GM12891 (cell line): ENCODE measurements around the gene MTA3.

Experiments used
- PAX5 ChIP-seq: IDR thresholded peaks from 2 replicates; pipeline ENCODE4 v1.6.1; 2011; ENCODE audit warnings: low read length, moderate library complexity, mild to moderate bottlenecking; ENCODE audit not compliant: insufficient read depth, severe bottlenecking
- POLR2A ChIP-seq: IDR thresholded peaks from 2 replicates; pipeline ENCODE4 v1.6.1; 2011; ENCODE audit warnings: low read depth, low read length, control low read depth
- POLR2AphosphoS5 ChIP-seq: IDR thresholded peaks from 2 replicates; pipeline ENCODE4 v1.6.1; 2011; ENCODE audit warnings: low read depth, low read length, control low read depth
- SPI1 ChIP-seq: IDR thresholded peaks from 2 replicates; pipeline ENCODE4 v1.6.1; 2011; ENCODE audit warnings: low read depth, low read length, control low read depth
- TAF1 ChIP-seq: IDR thresholded peaks from 2 replicates; pipeline ENCODE4 v1.6.1; 2011; ENCODE audit warnings: low read depth, low read length, control low read depth

DNA sequence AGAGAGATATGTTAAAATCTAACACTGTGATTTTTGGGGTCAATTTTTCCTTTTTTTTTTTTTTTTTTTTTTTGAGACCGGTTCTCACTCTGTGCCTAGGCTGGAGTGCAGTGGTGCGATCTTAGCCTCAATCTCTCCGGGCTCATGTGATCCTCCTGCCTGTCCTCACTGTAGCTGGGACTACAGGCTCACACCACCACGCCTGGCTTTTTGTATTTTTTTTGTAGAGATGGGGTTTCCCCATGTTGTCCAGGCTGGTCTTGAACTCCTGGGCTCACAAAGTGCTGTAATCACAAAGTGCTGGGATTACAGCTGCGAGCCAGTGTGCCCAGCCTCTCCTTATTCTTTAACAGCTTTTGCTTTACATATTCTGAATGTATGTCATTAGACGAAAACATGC, 226.8 kb downstream of the MTA3 start:
- no peak for TF ChIP-seq TAF1
- TF ChIP-seq POLR2A = no peak
- no peak for TF ChIP-seq POLR2AphosphoS5
- TF ChIP-seq SPI1 = no peak
- TF ChIP-seq PAX5 = no peak
